MM.1S (cell line): Measurements from ENCODE around the gene ENGASE.

Source experiments
- DNase-seq: peaks from one replicate; pipeline ENCODE4 v3.0.0-alpha.2; 2015
- H2AFZ ChIP-seq: fragments of 300-600 bp; sonication (generic); 2 replicates; pipeline ENCODE4 v1.6.0; 2016; ENCODE audit warnings: antibody characterized with exemption, low read length
- H3F3A ChIP-seq: fragments of 300-600 bp; sonication (generic); 2 replicates; pipeline ENCODE4 v1.6.1; 2016; ENCODE audit warnings: mild to moderate bottlenecking, antibody characterized with exemption, low read length, moderate library complexity, mixed read lengths; ENCODE audit not compliant: insufficient read depth
- H3K27ac ChIP-seq: fragments of 300-600 bp; sonication (generic); 2 replicates; pipeline ENCODE4 v1.5.1; 2016; ENCODE audit warnings: mild to moderate bottlenecking, low read length
- H3K27me3 ChIP-seq: fragments of 300-600 bp; sonication (generic); replicated peaks from 2 replicates; pipeline ENCODE4 v1.6.0; 2016; ENCODE audit warnings: low read length; ENCODE audit not compliant: insufficient read depth
- H3K36me3 ChIP-seq: fragments of 300-600 bp; sonication (generic); replicated peaks from 2 replicates; pipeline ENCODE4 v1.6.1; 2016; ENCODE audit warnings: mild to moderate bottlenecking, low read length, mixed read lengths; ENCODE audit not compliant: insufficient read depth
- H3K4me1 ChIP-seq: fragments of 300-600 bp; sonication (generic); 2 replicates; pipeline ENCODE4 v1.6.1; 2016; ENCODE audit warnings: low read length, mixed read lengths
- H3K4me2 ChIP-seq: fragments of 300-600 bp; sonication (generic); 2 replicates; pipeline ENCODE4 v1.6.0; 2016; ENCODE audit warnings: low read depth, low read length
- H3K4me3 ChIP-seq: fragments of 300-600 bp; sonication (generic); 2 replicates; pipeline ENCODE4 v1.5.1; 2016; ENCODE audit warnings: low read length, mixed read lengths
- H3K79me2 ChIP-seq: fragments of 300-600 bp; sonication (generic); 2 replicates; pipeline ENCODE4 v1.6.1; 2016; ENCODE audit warnings: mixed run types, low read length, mixed read lengths
- H3K9ac ChIP-seq: fragments of 300-600 bp; sonication (generic); 2 replicates; pipeline ENCODE4 v1.6.1; 2016; ENCODE audit warnings: low read length, mixed read lengths
- H3K9me2 ChIP-seq: fragments of 300-600 bp; sonication (generic); replicated peaks from 2 replicates; pipeline ENCODE4 v1.6.1; 2016; ENCODE audit warnings: mild to moderate bottlenecking, low read length, mixed read lengths; ENCODE audit not compliant: insufficient read depth
- H3K9me3 ChIP-seq: fragments of 300-600 bp; sonication (generic); replicated peaks from 2 replicates; pipeline ENCODE4 v1.6.1; 2016; ENCODE audit warnings: mild to moderate bottlenecking, low read length, mixed read lengths; ENCODE audit not compliant: insufficient read depth
- H4K20me1 ChIP-seq: fragments of 300-600 bp; sonication (generic); 2 replicates; pipeline ENCODE4 v1.6.1; 2016; ENCODE audit warnings: mild to moderate bottlenecking, low read length, moderate library complexity, mixed read lengths; ENCODE audit not compliant: insufficient read depth
- CTCF ChIP-seq: fragments of 300-600 bp; sonication (generic); IDR thresholded peaks from 2 replicates; pipeline ENCODE4 v1.5.1; 2016; ENCODE audit warnings: antibody characterized with exemption, low read length, mixed read lengths
- EZH2 ChIP-seq: fragments of 300-600 bp; sonication (generic); optimal IDR thresholded peaks from 2 replicates; pipeline ENCODE3; 2017; ENCODE audit warnings: low read depth, mild to moderate bottlenecking, antibody characterized with exemption, low read length, mixed read lengths
- EZH2phosphoT487 ChIP-seq: fragments of 300-600 bp; sonication (generic); IDR thresholded peaks from 2 replicates; pipeline ENCODE4 v1.6.1; 2018; ENCODE audit warnings: antibody characterized with exemption, low read length

Gene ENGASE

GRCh38 chr17:79092567-79092966, 17.9 kb downstream of the ENGASE start:
- H3K9me2 ChIP-seq, result no peaks in the 10 kb centered on the region
- no peaks in the 10 kb centered on the region for H3K9me3 ChIP-seq
- no peak for DNase-seq
- H3F3A ChIP-seq, result no peaks in the 10 kb centered on the region
- no peaks in the 10 kb centered on the region for H3K36me3 ChIP-seq
- peaks cover 66% of the 10 kb centered on the region for H3K27me3 ChIP-seq
- no peak overlapping the region for H3K27ac ChIP-seq
- peaks cover 8% of the 10 kb centered on the region; the same call in 1 of the 2 replicates for H3K4me1 ChIP-seq
- H3K79me2 ChIP-seq, result no peaks in the 10 kb centered on the region
- H2AFZ ChIP-seq, result no peak overlapping the region
- H3K4me3 ChIP-seq, result no peak overlapping the region
- no peaks in the 10 kb centered on the region for H4K20me1 ChIP-seq
- H3K9ac ChIP-seq, result no peak overlapping the region
- H3K4me2 ChIP-seq, result no peak overlapping the region
- TF ChIP-seq EZH2, result no peak
- TF ChIP-seq EZH2phosphoT487, result no peak
- no peak for TF ChIP-seq CTCF

GRCh38 chr17:79093270-79093669, 18.6 kb downstream of the ENGASE start:
- H4K20me1 ChIP-seq, result no peaks in the 10 kb centered on the region

GRCh38 chr17:79094261-79094660, 19.6 kb downstream of the ENGASE start:
- Histone ChIP-seq H3K27me3 (peaks cover 79% of the 10 kb centered on the region), H3K9me2 (no peaks in the 10 kb centered on the region), H4K20me1 (no peaks in the 10 kb centered on the region), H3K4me2 (no peak overlapping the region), H3K36me3 (no peaks in the 10 kb centered on the region), H3K9ac (no peak overlapping the region), H2AFZ (no peak overlapping the region), H3K4me3 (no peak overlapping the region), H3K4me1 (peaks cover 8% of the 10 kb centered on the region; the same call in 1 of the 2 replicates), H3K27ac (no peak overlapping the region), H3F3A (no peaks in the 10 kb centered on the region), H3K9me3 (no peaks in the 10 kb centered on the region), H3K79me2 (no peaks in the 10 kb centered on the region)
- TF ChIP-seq CTCF, result no peak
- no peak for TF ChIP-seq EZH2phosphoT487
- no peak for DNase-seq

More at GRCh38 chr17:79093270-79093669, 18.6 kb downstream of the ENGASE start:
- no peak overlapping the region for H3K9ac ChIP-seq
- DNase-seq, result no peak
- H3K79me2 ChIP-seq, result no peaks in the 10 kb centered on the region
- no peak overlapping the region for H3K27ac ChIP-seq
- no peak for TF ChIP-seq CTCF
- TF ChIP-seq EZH2phosphoT487, result no peak
- no peak for TF ChIP-seq EZH2
- H3K4me1 ChIP-seq, result peaks cover 8% of the 10 kb centered on the region; the same call in 1 of the 2 replicates
- peaks cover 70% of the 10 kb centered on the region for H3K27me3 ChIP-seq
- no peak overlapping the region for H3K4me3 ChIP-seq
- H3F3A ChIP-seq, result no peaks in the 10 kb centered on the region
- no peaks in the 10 kb centered on the region for H3K9me3 ChIP-seq
- no peaks in the 10 kb centered on the region for H3K9me2 ChIP-seq
- no peaks in the 10 kb centered on the region for H3K36me3 ChIP-seq
- H2AFZ ChIP-seq, result no peak overlapping the region
- H3K4me2 ChIP-seq, result no peak overlapping the region
